HG02571 (cell line): ENCODE measurements around the gene APPL2.
"Not testable (repeated sequence)": the region's sequence is repeated elsewhere in the genome, so short reads cannot be mapped to it uniquely, and the experiment has no call there.

ENCODE experiments used
- ATAC-seq: cut with Tn5 transposase; IDR thresholded peaks from one replicate; pipeline ENCODE4 v1.9.1; 2021; ENCODE audit warnings: mild to moderate bottlenecking, moderate library complexity; ENCODE audit not compliant: unreplicated experiment

Gene APPL2

DNA sequence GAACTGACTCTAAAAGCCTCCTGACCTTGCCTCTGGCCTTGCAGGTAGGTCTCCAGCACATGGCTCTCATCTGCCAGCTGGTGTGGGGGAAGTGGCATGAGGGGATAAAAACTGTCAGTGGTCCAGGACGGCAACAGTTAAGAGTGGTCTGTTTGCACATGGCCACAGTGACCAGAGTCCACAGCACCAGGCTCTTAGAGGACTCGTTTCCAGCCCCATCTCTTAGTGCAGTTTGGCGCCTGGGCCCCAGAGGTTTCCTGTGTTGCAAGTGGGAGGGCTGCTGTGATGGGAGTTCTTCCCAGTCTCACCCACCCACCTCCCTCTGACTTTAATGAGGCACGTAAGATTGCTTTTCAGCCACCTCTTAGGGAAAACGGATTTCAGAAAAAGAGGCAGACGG, 37.0 kb downstream of the APPL2 start:
- no peak for ATAC-seq

DNA sequence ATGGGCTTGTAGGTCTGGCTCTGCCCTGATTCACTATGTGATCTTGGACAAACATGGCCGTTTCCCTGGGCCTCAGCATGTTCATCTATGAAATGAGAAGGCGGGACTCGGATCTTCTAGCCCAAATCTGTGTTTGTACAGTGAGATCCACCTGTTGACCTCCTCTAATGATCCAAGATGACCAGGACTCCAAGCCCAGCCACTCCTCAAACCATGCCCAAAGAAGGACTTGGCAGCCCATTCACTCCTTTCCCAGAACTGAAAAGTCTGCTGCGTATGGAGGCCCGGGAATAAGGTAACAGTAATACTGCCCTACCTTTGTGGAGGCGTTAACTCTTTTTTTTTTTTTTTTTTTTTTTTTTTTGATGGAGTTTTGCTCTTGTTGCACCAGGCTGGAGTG, 39.9 kb downstream of the APPL2 start:
- ATAC-seq, result no peak

DNA sequence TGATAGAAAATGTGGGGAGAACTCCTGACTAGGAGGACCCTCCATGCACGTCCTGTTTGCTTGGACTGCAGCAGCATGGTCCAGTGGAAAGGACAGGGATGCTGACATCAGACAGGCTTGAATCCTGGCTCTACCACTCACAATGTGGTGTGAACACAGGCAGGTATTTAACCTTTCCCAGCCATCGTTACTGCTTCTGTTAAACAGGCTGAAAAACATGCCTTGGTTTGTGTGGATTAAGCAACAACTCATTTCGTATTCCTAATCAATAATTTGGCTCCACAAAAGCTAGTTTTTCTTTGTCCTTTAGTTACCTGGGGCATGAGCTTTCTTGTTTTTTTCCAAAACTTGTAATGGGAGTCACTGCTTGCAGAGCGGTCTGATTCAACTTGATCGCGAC, 41.0 kb downstream of the APPL2 start:
- no peak for ATAC-seq

DNA sequence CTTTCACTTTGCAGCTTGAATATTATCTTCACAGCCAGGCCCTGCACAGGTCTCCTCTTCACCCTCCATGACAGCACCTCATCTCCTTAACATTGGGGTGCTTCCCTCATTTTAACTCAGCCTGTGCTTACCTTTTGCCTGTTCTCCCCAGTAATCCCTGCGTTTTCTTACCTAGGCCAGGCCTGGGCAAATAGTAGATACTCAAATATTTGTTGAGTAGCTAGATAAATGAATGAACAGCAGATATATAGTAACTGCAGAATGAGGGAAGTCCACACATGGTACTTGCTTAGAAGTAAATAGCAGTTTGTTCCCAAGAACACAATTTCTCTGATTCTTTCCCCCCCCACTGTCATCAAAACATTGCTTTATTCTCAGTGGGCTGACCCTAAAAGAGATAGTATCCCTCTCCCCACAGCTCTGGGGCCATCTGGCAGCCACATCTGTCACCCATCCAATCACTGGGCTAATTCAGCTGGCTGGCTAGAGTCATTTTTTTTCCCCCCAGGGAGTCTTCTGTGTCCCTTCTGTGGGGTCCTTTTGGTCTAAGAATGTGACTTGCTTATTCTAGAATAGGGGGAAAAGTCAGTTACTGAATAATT, 43.2 kb downstream of the APPL2 start:
- no peak for ATAC-seq

DNA sequence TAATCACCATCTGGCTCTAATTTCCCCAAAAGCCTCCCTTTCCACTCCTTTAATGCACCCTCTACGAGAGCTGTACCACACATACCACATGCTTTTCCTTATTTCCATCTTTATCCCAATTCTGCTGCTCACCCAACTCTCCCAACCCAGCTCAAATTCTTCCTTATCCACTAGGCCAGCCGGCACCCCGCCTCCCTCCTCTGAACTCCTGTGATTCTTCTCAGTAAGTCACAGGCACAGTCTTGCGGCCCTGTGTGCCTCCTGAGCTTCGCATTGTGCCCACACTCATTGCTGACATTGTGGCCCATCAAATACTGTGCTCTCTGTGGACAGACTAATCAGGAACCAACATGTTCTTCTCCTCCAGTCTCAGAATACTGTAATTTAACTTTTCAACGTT, 45.4 kb downstream of the APPL2 start:
- no peak for ATAC-seq

DNA sequence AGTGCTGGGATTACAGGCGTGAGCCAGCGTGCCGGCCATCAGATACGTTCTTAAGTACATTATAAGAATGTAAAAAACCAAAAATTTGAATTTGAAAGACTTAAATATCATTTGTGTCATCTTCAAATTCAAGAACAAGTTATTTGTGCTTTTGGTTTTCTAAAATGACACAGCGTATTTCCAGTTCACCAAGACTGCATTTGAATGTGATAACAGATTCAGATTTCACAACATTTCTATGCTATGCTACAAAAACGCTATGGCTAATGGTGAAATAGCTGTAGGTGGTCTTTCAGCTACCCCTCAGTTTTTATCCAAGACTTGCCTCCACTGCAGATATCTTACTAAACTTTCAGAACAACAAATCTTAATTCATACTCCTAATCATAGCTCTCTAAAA, 46.7 kb downstream of the APPL2 start:
- ATAC-seq, result no peak

DNA sequence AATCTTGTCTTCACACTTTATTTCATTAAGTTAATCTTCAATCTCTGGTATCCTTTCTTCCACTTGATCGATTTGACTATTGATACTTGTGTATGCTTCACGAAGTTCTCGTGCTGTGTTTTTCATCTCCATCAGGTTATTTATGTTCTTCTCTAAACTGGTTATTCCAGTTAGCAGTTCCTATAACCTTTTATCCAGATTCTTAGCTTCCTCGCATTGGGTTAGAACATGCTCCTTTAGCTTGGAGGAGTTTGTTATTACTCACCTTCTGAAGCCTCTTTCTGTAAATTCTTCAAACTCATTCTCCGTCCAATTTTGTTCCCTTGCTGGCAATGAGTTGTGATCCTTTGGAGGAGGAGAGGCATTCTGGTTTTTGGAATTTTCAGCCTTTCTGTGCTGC, 52.0 kb downstream of the APPL2 start:
- not testable (repeated sequence) for ATAC-seq

DNA sequence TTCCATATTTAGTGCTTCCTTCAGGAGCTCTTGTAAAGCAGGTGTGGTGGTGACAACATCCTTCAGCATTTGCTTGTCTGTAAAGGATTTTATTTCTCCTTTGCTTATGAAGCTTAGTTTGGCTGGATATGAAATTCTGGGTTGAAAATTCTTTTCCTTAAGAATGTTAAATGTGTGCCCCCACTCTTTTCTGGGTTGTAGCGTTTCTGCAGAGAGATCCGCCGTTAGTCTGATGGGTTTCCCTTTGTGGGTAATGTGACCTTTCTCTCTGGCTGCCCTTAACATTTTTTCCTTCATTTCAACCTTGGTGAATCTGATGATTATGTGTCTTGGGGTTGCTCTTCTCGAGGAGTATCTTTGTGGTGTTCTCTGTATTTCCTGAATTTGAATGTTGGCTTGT, 52.6 kb downstream of the APPL2 start:
- ATAC-seq, result not testable (repeated sequence)

DNA sequence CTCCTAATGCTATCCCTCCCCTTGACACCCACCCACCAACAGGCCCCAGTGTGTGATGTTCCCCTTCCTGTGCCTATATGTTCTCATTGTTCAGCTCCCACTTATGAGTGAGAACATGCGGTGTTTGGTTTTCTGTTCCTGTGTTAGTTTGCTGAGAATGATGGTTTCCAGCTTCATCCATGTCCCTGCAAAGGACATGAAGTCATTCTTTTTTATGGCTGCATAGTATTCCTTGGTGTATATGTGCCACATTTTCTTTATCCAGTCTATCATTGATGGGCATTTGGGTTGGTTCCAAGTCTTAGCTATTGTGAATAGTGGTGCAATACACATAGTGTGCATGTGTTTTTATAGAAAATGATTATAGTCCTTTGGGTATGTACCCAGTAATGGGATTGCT, 56.9 kb downstream of the APPL2 start:
- not testable (repeated sequence) for ATAC-seq

DNA sequence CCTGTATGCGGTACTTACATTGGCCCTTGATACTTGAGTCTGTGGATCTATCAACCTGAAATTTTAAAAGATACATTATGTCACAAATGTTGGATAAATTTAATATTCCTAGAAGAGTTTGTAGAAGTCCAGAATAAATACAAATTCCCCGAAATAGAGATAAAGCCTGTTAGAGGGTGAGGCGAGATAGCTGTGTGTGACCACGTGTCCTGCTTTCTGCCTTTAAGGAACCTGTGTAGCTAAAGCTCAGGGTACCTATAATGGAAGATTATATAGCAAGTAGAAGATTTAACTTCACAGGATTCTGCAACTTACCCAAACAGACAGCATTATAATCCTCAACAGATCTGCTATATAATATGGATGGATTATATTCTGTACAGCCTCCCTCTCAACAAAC, 58.8 kb downstream of the APPL2 start:
- no peak for ATAC-seq

DNA sequence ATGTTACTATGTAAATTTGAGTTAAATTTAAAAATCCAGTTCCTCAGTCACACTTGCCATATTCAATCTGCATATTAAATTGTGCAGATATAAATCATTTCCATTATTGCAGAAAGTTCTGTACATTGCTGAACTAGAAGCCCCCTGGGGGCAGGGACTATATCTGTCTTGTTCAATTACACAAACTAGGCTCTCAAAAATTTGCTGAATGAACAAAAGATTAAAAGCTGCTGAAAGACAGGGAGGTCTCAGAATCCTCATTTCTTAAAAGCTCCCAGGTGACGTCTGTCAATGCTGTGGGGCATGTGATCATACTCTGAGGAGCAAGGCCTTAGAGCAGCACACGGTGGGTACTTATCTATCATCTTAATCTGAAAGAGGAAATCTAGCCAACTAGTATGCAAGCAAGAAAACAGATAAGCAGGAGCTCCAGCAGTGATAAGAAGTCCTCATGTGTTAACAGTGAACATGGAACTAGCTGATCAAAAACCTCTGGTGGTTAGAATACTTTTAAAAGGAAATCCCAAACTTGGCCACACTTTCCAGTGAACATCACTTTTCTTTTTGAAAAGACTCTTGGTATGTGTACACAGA, 60.5 kb downstream of the APPL2 start:
- no peak for ATAC-seq

DNA sequence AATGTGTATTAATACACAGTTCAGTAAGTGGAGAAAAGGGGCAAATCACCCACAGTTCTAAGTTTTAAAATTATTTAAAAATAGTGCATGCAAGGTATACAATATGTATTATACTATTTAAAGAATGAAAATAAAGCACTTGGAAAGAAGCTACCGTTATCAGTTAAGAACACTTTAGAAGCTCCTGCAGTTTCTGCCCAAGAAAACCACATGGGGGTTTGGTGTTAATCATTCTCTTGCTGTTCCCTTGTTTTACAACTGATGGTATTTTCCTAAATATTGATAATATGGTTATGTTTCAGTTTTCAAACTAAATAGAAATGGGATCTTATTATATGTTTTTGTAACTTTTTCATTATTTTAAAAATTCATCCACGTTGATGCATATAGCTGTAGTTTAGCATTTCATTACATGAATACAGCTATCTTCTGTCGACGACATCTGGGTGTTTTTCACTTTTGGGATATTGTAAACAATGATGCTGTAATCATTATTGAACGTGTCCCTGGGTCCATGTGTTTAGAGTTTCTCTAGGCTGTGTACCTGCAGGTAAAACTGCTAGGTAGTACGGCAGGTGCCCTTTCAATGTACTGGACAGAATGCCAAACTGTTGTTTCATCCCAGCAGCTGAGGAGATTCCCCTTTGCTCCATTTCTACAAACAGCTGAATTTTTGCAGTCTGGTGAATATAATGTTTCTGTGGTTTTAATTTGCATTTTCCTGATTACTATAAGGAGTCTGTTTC, 64.1 kb downstream of the APPL2 start:
- no peak for ATAC-seq

DNA sequence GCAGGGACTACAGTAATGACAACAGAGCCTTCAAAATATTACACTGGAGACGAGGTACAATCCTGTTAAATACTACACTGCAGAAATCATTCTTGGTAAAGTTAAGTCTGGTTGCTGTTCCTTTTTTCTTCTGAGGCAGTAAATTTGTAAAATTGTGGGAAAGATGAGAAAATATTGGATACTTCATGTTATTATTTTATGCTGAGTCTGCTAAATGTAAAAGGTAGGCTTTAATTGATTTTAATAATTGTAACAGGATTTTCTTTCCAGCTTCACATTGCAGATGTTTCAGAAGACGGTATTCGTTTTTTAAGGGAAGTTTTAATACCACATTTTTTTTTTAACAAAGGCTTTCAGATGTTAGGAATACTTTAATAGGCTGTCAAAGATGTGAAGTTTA, 65.8 kb downstream of the APPL2 start:
- ATAC-seq, result no peak

DNA sequence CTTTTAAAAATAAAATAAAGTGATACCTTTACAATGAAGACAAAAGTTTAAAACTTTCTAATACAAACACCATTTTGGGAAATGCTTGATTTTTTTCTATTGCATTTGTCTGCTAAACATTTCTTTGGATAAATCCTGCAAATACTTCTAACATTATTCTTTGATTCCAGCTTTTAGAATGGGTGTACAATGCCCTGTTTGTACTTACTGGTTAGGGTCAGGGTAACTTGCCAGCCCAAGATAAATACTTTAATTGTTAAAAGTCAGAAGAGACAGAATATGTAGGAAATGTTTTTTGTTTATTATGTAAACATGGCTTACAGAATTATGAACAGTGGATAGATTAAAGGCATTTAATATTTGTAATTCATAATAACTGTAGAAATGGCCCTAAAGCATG, 68.0 kb downstream of the APPL2 start:
- no peak for ATAC-seq

DNA sequence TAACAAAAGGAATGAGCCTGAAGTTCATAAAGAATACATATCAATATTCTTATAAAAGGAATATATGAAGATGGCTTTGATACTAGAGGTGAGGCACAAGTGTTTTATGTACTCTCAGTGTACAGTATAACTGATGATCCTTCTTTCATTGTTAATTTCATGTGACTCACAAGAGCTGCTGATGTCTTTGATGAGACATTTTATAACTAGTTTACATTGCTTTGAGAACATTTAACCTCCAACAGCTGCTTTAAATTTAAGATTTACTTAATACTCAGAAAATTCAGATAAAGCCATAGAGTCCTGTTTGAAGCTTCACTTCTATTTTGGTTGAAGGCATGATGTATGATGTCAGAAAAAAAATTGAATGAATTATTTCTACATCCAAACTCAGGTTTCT, 68.6 kb downstream of the APPL2 start:
- ATAC-seq, result no peak

DNA sequence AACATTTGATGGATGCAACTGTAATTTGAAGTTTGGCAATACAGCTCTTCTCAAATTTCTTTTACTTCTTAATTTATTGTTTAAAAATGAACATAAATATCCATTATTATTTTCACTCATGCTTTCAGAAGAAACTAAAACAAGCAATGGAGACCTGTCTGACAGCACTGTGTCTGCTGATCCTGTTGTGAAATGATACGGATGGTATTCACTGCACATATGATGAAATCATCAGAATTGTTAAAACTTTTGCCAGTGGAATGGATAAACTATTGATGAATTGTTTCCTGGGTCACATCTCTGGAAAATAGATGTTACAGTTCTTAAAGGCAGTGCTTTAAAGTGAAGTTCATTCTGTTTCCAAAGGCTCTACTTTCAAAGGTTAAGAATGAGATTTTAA, 69.2 kb downstream of the APPL2 start:
- ATAC-seq, result no peak

DNA sequence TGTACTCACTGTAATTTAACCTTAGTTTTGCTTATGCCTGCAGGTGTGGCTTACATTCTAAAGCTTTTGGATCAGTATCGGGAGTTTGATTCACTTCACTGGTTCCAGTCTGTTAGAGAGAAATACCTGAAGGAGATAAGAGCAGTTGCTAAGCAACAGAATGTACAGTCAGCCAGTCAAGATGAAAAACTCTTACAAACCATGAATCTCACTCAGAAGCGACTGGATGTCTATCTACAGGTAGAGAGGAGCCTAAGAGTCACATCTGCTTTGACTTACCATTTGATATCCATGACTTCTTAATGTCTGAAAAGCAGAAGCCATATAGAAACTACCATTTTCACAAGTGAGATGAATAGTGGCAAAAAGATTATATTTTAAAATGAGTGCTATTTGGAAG, 71.9 kb downstream of the APPL2 start:
- no peak for ATAC-seq

DNA sequence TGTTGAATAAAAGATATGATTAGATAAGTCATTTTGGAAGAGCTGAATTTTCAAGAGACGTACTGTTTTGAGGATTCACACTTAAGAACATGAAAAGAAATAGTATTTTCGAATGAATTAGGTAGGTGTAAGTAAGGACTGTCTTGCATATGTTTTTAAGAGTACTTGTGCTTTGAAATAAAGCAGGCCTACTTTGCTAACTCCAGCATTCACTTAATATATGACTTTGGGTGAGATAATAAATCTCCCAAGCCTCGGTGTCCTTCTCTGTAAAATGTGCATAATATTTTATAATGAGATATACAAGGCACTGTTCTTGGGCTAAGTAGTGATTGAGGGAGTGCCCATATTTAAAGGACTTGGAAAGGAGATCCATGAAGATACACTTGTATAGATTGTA, 73.8 kb downstream of the APPL2 start:
- ATAC-seq, result no peak

DNA sequence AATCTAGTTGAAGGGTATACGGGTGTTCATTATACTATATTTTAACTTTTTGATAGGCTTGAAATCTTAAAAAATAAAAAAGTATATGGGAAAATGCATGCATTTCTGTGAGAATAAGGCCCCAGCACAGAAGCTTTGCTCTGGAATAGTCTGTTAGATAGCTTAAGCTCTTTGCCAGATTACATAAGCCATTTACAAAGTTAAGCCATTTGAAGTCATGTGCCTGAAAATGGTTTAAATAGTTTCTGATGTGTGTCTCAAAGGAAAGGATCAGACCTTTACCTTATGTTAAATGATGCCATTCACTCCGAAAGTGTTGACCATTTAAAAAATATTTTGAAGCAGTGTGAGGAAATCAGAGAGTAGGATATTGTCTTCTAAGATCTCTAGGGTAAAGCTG, 77.1 kb downstream of the APPL2 start:
- ATAC-seq, result no peak

DNA sequence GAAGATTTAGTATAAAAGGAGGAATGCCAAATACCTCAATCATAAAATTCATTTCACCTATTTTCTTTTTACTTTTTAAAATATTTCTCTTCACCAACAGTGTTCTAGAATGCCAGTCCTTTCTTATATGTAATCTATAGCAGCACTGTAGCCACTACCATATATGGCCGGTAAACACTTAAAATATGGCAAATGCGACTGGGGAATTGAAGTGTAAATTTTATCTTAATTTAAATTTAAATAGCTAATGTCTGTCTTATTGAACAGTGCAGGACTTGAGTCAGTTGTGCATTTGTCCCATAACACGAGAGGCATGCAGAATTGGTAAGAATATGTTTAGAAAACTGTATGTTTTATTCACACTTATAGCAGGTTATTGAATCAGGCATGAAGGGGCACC, 78.4 kb downstream of the APPL2 start:
- ATAC-seq, result no peak

DNA sequence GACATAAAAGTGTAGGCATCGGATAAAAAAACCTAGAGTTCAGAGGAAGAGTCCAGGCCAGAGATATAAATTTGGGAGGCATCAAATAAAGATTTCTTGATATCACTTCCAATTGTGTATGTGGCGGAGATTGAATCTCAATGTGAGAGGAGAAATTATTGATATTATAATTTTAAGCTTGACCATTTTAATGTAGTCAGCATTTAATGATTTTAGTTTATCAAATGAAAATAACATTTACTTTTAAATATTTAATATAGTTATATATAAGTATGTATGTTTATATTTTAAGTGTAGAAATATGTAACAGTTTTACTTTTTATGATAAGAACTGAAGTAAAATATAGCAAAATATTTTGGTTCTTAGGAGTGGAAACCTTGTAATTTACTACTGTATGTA, 79.7 kb downstream of the APPL2 start:
- no peak for ATAC-seq

DNA sequence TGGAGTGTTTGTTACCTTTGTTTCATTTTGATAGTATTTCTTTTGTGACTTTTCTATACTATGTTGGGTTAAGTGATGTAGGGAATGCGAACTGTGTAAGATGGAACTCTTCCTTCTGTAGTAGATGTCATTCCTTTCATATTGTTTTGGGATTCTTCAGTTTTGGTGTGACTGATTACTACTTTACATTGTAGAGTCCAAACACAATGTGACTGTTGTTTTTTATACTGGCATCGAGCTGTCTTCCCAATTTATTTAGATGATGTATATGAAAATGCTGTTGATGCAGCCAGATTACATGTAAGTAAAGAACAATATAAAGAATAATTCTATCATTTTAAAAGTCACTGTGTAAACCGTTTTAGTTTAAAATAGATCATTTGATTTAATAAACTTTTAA, 93.7 kb downstream of the APPL2 start:
- ATAC-seq, result no peak
